Neural cell (in vitro differentiated cells): ENCODE data around the gene AOX1. TPM values are rescaled to one million over a fixed set of nuclear protein-coding genes. Genes with fewer than 3 reads are reported as not detected.

ENCODE experiments used
- H2AFZ ChIP-seq: fragments of 200-600, 300-800 bp; sonication (generic), shearing (Covaris generic); 2 replicates; pipeline ENCODE4 v1.6.0; 2014; ENCODE audit warnings: low read depth, mild to moderate bottlenecking, antibody characterized with exemption, low read length, moderate library complexity
- H3F3A ChIP-seq: fragments of 200-600 bp; shearing (Covaris generic); 2 replicates; pipeline ENCODE4 v1.6.1; 2016; ENCODE audit warnings: mild to moderate bottlenecking, moderate library complexity, mixed read lengths, antibody characterized with exemption, low read length; ENCODE audit not compliant: insufficient read depth, poor library complexity, severe bottlenecking
- H3K27ac ChIP-seq: fragments of 200-600, 300-800 bp; sonication (generic), shearing (Covaris generic); 2 replicates; pipeline ENCODE4 v1.5.1; 2014; ENCODE audit warnings: mild to moderate bottlenecking, low read length, moderate library complexity
- H3K27me3 ChIP-seq: fragments of 300-800, 200-600 bp; sonication (generic), shearing (Covaris generic); 2 replicates; pipeline ENCODE4 v1.6.0; 2014; ENCODE audit warnings: mild to moderate bottlenecking, low read depth, low read length, moderate library complexity; ENCODE audit not compliant: insufficient read depth
- H3K36me3 ChIP-seq: fragments of 300-800, 200-600 bp; sonication (generic), shearing (Covaris generic); 2 replicates; pipeline ENCODE4 v1.5.1; 2014; ENCODE audit warnings: mild to moderate bottlenecking, antibody characterized with exemption, low read length, moderate library complexity; ENCODE audit not compliant: insufficient read depth
- H3K4me2 ChIP-seq: fragments of 300-800, 200-600 bp; sonication (generic), shearing (Covaris generic); 2 replicates; pipeline ENCODE4 v1.6.0; 2014; ENCODE audit warnings: mild to moderate bottlenecking, low read length
- H3K4me3 ChIP-seq: fragments of 300-800, 200-600 bp; sonication (generic), shearing (Covaris generic); 2 replicates; pipeline ENCODE4 v1.5.1; 2014; ENCODE audit warnings: mild to moderate bottlenecking, low read length, moderate library complexity
- H3K79me2 ChIP-seq: fragments of 200-600 bp; shearing (Covaris generic); replicated peaks from 2 replicates; pipeline ENCODE4 v1.6.0; 2014; ENCODE audit warnings: mild to moderate bottlenecking, low read length, moderate library complexity; ENCODE audit not compliant: insufficient read depth
- H3K9ac ChIP-seq: fragments of 300-800, 200-600 bp; sonication (generic), shearing (Covaris generic); 2 replicates; pipeline ENCODE4 v1.6.1; 2016; ENCODE audit warnings: mild to moderate bottlenecking, low read length, mixed read lengths
- H3K9me2 ChIP-seq: fragments of 200-600 bp; shearing (Covaris generic); 2 replicates; pipeline ENCODE4 v1.6.1; 2016; ENCODE audit warnings: mild to moderate bottlenecking, low read length, mixed read lengths; ENCODE audit not compliant: insufficient read depth
- H3K9me3 ChIP-seq: fragments of 200-600, 300-800 bp; sonication (generic), shearing (Covaris generic); 2 replicates; pipeline ENCODE4 v1.6.1; 2016; ENCODE audit warnings: mild to moderate bottlenecking, mixed run types, low read length, moderate library complexity, mixed read lengths
- H4K20me1 ChIP-seq: fragments of 200-600 bp; shearing (Covaris generic); 2 replicates; pipeline ENCODE4 v1.6.1; 2016; ENCODE audit warnings: mild to moderate bottlenecking, mixed run types; ENCODE audit not compliant: insufficient read depth
- EP300 ChIP-seq: fragments of 450-650 bp; conservative IDR thresholded peaks from 2 replicates; pipeline ENCODE4 v1.6.1; 2014; ENCODE audit warnings: antibody characterized with exemption, mild to moderate bottlenecking, moderate library complexity; ENCODE audit not compliant: poor library complexity, severe bottlenecking
- EZH2 ChIP-seq: fragments of 200-600, 300-800 bp; shearing (Covaris generic), sonication (generic); IDR thresholded peaks from 2 replicates; pipeline ENCODE4 v1.6.1; 2014; ENCODE audit warnings: antibody characterized with exemption, low read length, borderline replicate concordance, mild to moderate bottlenecking; ENCODE audit not compliant: insufficient read depth, poor library complexity, severe bottlenecking
- MXI1 ChIP-seq: fragments of 450-650 bp; conservative IDR thresholded peaks from 2 replicates; pipeline ENCODE4 v1.6.1; 2014; ENCODE audit warnings: antibody characterized with exemption, mild to moderate bottlenecking; ENCODE audit not compliant: poor library complexity, severe bottlenecking
- POLR2AphosphoS5 ChIP-seq: IDR thresholded peaks from 2 replicates; pipeline ENCODE4 v1.6.1; 2012
- RAD21 ChIP-seq: fragments of 450-650 bp; conservative IDR thresholded peaks from 2 replicates; pipeline ENCODE4 v1.6.1; 2014; ENCODE audit warnings: antibody characterized with exemption, mild to moderate bottlenecking, moderate library complexity
- SMC3 ChIP-seq: fragments of 450-650 bp; conservative IDR thresholded peaks from 2 replicates; pipeline ENCODE4 v1.6.1; 2014; ENCODE audit warnings: antibody characterized with exemption, mild to moderate bottlenecking, moderate library complexity; ENCODE audit not compliant: poor library complexity
- TAF1 ChIP-seq: IDR thresholded peaks from 2 replicates; pipeline ENCODE4 v1.6.1; 2012; ENCODE audit warnings: low read depth
- polyA plus RNA-seq: library from polyadenylated mRNA; depleted of rRNA; stranded (reverse); fragments of >200 nt; gene quantifications from 2 replicates; pipeline ENCODE4 v1.2.3, GENCODE V29; 2014
- TF ChIP-seq, protein P1 (sequence below): IDR thresholded peaks from 2 replicates; pipeline ENCODE4 v1.6.1; 2012; ENCODE audit warnings: borderline replicate concordance
- TF ChIP-seq, protein P2 (sequence below): fragments of 450-650 bp; IDR thresholded peaks from 2 replicates; pipeline ENCODE4 v1.5.1; 2014; ENCODE audit warnings: antibody characterized with exemption, mild to moderate bottlenecking, moderate library complexity; ENCODE audit not compliant: poor library complexity, severe bottlenecking

Gene AOX1
- polyA plus RNA-seq, 1 donor from 2014 or later: not detected

DNA sequence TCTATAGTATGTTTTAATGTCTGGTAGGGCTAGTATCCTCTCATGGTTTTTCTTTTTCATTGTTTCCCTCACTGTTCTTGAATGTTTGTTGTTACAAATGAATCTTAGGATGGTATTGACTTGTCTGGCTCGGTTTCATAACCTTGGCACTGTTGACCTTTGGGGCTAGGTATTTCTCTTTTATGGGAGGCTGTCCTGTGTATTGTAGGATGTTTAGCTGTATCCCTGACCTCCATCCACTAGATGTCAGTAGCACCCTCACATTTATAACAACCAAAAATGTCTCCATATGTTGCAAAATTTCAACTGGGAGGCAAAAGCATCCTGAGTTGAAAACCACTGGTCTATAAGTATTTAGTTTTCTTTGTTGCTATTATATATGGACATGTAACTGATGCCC, 7.0 kb upstream of the AOX1 start:
- no peaks in the 10 kb centered on the region for H3K36me3 ChIP-seq
- no peak overlapping the region for H3K4me2 ChIP-seq
- no peak overlapping the region for H2AFZ ChIP-seq
- H3K79me2 ChIP-seq: no peaks in the 10 kb centered on the region
- H4K20me1 ChIP-seq: no peaks in the 10 kb centered on the region
- no peaks in the 10 kb centered on the region for H3K27me3 ChIP-seq
- TF ChIP-seq EZH2 (no peak), MXI1 (no peak), EP300 (no peak), RAD21 (peak; percentile 26), TAF1 (no peak), POLR2AphosphoS5 (no peak), SMC3 (no peak)
- TF ChIP-seq, protein P1, sequence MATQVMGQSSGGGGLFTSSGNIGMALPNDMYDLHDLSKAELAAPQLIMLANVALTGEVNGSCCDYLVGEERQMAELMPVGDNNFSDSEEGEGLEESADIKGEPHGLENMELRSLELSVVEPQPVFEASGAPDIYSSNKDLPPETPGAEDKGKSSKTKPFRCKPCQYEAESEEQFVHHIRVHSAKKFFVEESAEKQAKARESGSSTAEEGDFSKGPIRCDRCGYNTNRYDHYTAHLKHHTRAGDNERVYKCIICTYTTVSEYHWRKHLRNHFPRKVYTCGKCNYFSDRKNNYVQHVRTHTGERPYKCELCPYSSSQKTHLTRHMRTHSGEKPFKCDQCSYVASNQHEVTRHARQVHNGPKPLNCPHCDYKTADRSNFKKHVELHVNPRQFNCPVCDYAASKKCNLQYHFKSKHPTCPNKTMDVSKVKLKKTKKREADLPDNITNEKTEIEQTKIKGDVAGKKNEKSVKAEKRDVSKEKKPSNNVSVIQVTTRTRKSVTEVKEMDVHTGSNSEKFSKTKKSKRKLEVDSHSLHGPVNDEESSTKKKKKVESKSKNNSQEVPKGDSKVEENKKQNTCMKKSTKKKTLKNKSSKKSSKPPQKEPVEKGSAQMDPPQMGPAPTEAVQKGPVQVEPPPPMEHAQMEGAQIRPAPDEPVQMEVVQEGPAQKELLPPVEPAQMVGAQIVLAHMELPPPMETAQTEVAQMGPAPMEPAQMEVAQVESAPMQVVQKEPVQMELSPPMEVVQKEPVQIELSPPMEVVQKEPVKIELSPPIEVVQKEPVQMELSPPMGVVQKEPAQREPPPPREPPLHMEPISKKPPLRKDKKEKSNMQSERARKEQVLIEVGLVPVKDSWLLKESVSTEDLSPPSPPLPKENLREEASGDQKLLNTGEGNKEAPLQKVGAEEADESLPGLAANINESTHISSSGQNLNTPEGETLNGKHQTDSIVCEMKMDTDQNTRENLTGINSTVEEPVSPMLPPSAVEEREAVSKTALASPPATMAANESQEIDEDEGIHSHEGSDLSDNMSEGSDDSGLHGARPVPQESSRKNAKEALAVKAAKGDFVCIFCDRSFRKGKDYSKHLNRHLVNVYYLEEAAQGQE: no peak
- TF ChIP-seq, protein P2, sequence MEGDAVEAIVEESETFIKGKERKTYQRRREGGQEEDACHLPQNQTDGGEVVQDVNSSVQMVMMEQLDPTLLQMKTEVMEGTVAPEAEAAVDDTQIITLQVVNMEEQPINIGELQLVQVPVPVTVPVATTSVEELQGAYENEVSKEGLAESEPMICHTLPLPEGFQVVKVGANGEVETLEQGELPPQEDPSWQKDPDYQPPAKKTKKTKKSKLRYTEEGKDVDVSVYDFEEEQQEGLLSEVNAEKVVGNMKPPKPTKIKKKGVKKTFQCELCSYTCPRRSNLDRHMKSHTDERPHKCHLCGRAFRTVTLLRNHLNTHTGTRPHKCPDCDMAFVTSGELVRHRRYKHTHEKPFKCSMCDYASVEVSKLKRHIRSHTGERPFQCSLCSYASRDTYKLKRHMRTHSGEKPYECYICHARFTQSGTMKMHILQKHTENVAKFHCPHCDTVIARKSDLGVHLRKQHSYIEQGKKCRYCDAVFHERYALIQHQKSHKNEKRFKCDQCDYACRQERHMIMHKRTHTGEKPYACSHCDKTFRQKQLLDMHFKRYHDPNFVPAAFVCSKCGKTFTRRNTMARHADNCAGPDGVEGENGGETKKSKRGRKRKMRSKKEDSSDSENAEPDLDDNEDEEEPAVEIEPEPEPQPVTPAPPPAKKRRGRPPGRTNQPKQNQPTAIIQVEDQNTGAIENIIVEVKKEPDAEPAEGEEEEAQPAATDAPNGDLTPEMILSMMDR: peak; percentile 36
- no peak overlapping the region for H3K9ac ChIP-seq
- no peak overlapping the region for H3K27ac ChIP-seq
- no peaks in the 10 kb centered on the region for H3F3A ChIP-seq
- H3K9me3 ChIP-seq: no peaks in the 10 kb centered on the region
- no peak overlapping the region for H3K4me3 ChIP-seq
- H3K9me2 ChIP-seq: no peaks in the 10 kb centered on the region

DNA sequence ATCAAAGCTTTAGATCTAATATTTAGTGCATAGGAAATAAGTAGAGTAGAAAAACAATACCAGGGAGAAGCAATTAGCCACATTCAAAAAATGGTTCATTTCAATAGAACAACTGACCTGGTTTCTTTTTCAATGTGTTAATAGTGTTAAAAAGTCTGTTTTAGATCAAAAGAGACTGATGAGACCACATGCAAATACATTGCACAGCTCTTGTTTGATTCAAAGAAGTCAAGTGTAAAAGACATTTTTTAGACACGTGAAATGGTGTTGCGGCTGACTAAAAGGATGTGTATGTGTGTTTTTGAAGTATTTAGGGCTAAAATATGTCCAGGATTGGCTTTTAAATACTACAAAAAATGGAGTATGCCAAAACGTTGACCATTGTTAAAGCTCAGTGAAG, 1.2 kb upstream of the AOX1 start:
- Histone ChIP-seq H3K4me2 (no peak overlapping the region), H3K4me3 (no peak overlapping the region), H4K20me1 (no peaks in the 10 kb centered on the region), H3F3A (no peaks in the 10 kb centered on the region), H3K9me2 (no peaks in the 10 kb centered on the region), H3K79me2 (no peaks in the 10 kb centered on the region), H2AFZ (no peak overlapping the region), H3K27ac (no peak overlapping the region), H3K36me3 (no peaks in the 10 kb centered on the region), H3K9ac (no peak overlapping the region), H3K9me3 (no peaks in the 10 kb centered on the region), H3K27me3 (peaks cover 14% of the 10 kb centered on the region)
- no peak for TF ChIP-seq SMC3
- TF ChIP-seq POLR2AphosphoS5: no peak
- no peak for TF ChIP-seq MXI1
- no peak for TF ChIP-seq EP300
- TF ChIP-seq, protein P2: no peak
- no peak for TF ChIP-seq RAD21
- TF ChIP-seq EZH2: no peak
- TF ChIP-seq, protein P1: no peak
- no peak for TF ChIP-seq TAF1
